Activated naive CD8-positive, alpha-beta T cell treated with anti-CD3 and anti-CD28 coated beads, Interleukin-2, amount 50 U/mL, for 24 hours (primary cell): ENCODE data around the gene GPR17.
A peak's percentile ranks its signal among the peaks of the same experiment; 100 is the strongest.

Experiments
- ATAC-seq: fragments of 150-1000 bp; cut with Tn5 transposase; one replicate; pipeline ENCODE4 v1.10.0; 2021
- DNase-seq: peaks from one replicate; pipeline ENCODE4 v3.0.0; 2021
- H3K27ac Mint-ChIP-seq: one replicate; pipeline ENCODE4 v1.8.0; 2021; ENCODE audit warnings: mild to moderate bottlenecking, mixed read lengths
- H3K27me3 Mint-ChIP-seq: one replicate; pipeline ENCODE4 v1.8.0; 2021; ENCODE audit warnings: mixed read lengths
- H3K36me3 Mint-ChIP-seq: one replicate; pipeline ENCODE4 v1.8.0; 2021; ENCODE audit warnings: low read depth, mixed read lengths
- H3K4me1 Mint-ChIP-seq: one replicate; pipeline ENCODE4 v1.8.0; 2021; ENCODE audit warnings: mixed read lengths
- H3K4me3 Mint-ChIP-seq: one replicate; pipeline ENCODE4 v1.8.0; 2021; ENCODE audit warnings: mild to moderate bottlenecking, moderate library complexity, mixed read lengths
- H3K9me3 Mint-ChIP-seq: one replicate; pipeline ENCODE4 v1.8.0; 2021; ENCODE audit warnings: mixed read lengths

GPR17 gene

DNA sequence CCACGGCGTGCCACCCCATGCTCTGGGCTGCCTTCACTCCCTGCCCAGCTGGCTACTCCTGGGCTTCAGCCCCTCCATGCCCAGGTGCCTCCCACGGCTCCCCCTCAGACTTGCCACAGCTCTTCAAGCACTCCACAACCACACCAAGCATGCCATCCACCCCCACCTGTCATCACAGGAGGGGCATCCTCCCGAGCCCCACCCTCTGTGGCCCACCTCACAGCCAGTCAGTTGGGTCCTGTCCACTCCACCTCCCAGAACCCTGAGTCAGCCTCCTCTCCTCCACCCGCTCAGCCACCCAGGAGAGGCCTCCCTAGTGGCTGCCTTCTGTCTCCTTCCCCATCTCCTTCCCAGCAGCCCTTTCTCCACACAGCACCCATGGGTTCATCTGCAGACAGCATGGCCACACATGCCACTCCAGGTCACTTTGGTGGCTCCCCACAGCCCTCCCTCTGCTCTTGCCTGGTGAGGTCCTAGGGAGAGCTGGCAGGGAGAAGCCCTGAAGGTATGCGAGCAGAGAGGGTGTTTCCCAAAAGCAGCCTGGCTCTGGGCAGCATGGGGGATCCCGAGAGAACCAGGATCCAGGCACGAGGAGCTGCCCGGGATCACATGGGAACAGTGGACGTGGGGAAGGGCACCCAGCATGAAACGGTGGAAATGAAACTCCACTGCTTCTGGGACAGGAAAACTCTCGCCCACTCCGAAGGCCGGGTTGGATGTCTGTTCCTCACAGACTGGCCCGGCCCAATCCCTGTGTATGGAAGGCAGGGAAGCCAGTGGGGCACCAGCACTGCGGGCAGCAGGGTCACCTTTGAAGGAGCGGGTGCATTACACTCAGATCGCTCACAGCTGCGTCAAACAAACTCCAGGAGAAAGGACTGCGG, 26.6 kb downstream of the GPR17 start:
- H3K27me3 Mint-ChIP-seq: peaks cover 50% of the 10 kb centered on the region
- ATAC-seq: no peak
- DNase-seq: no peak

DNA sequence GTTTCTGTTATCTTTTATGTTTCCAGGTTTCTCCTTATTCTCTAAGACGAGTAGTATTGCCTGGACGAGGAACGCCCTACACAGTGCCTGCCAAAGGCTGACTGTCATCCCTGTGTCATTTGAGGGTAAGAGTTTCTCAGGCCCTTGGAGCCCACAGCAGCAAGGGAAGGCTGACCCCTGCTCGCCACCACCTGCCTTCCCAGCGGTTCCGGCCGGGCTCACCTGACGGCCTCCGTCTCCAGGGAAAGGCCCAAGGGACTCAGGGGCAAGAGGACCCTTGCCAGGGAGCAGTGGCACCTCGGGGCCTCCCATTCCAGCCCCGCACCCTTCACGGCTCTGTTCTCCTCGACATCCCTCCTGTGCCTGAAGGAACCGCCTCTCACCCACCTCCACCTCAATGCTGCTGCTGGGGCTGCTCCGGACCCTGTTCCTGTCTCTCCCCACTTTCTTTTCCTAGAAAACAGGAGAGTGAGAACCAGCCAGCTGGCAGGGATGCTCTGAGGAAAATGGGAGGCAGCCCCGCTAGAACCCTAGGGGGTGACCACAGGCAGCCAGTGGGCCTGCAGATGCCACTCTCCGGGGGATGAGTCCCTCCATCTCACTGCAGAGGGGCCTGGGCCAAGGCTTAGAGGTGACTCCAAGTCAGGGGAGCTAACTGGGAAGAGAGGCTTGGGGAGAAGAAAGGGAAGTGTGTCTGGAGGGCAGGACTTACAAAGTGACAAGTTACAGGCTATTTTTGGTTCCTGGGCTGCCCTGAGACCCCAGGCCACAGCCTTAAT, 27.5 kb downstream of the GPR17 start:
- Mint-ChIP-seq H3K4me1 (peaks cover 10% of the 10 kb centered on the region), H3K27me3 (peaks cover 51% of the 10 kb centered on the region)
- no peak for ATAC-seq

More for the DNA sequence above, 26.6 kb downstream of the GPR17 start:
- no peak overlapping the region for H3K27ac Mint-ChIP-seq
- no peaks in the 10 kb centered on the region for H3K36me3 Mint-ChIP-seq
- no peak overlapping the region for H3K4me3 Mint-ChIP-seq
- H3K9me3 Mint-ChIP-seq: no peaks in the 10 kb centered on the region
- H3K4me1 Mint-ChIP-seq: peaks cover 10% of the 10 kb centered on the region

DNA sequence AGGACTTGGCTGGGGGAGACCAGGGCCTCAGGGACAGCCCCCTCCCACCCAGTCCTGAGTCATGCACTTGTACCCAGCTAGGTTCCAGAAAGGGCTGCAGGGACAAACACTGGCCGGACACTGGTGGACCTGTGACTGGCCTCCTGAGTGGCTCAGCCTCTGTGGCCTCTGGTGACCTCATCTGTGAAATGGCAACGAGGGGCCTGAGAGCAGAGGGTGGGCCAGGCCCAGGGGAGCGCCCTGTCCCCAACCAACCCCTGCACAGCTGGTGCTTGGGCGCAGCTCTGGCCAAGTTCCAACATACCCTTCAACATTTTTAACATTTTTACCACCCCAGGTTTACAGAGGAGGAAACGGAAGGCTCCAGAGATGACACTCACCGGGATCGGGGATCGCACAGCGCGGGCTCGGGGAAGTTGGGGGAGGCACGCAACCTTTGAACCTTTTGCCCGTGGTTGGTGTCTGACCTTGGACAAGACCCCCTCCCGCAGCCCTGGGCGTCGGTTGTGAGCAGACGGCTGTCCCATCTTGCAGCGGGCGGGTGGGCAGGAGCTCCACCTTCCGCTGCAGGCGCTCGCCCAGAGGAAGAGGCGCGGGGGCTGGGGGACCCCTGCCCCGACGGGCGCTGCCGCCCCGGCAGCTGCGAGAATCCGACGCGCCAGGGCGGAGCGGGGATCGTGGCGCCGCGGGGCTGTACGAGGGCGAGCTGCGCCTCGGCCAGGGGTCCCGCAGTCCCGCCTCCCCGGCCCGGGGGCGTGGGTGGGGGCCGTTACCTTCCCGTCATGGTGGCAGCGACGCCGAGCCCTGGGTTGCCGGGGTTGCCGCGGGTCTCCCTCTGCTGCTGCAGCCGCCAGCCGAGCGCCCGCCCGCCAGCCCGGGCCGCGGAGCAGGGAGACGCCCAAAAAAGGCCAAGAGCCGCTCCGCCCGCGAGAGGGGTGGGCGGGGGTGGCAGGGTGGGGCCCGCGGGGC, 28.6 kb downstream of the GPR17 start:
- H3K4me3 Mint-ChIP-seq: peak overlapping the region; percentile 70
- H3K27ac Mint-ChIP-seq: no peak overlapping the region
- no peaks in the 10 kb centered on the region for H3K36me3 Mint-ChIP-seq
- peaks cover 49% of the 10 kb centered on the region for H3K27me3 Mint-ChIP-seq
- ATAC-seq (peak; percentile 17), DNase-seq (peak; percentile 18)
- no peaks in the 10 kb centered on the region for H3K9me3 Mint-ChIP-seq
- H3K4me1 Mint-ChIP-seq: peaks cover 10% of the 10 kb centered on the region

More for the DNA sequence above, 27.5 kb downstream of the GPR17 start:
- no peak overlapping the region for H3K27ac Mint-ChIP-seq
- H3K36me3 Mint-ChIP-seq: no peaks in the 10 kb centered on the region
- peak overlapping the region; percentile 8 for H3K4me3 Mint-ChIP-seq
- DNase-seq: no peak
- H3K9me3 Mint-ChIP-seq: no peaks in the 10 kb centered on the region

DNA sequence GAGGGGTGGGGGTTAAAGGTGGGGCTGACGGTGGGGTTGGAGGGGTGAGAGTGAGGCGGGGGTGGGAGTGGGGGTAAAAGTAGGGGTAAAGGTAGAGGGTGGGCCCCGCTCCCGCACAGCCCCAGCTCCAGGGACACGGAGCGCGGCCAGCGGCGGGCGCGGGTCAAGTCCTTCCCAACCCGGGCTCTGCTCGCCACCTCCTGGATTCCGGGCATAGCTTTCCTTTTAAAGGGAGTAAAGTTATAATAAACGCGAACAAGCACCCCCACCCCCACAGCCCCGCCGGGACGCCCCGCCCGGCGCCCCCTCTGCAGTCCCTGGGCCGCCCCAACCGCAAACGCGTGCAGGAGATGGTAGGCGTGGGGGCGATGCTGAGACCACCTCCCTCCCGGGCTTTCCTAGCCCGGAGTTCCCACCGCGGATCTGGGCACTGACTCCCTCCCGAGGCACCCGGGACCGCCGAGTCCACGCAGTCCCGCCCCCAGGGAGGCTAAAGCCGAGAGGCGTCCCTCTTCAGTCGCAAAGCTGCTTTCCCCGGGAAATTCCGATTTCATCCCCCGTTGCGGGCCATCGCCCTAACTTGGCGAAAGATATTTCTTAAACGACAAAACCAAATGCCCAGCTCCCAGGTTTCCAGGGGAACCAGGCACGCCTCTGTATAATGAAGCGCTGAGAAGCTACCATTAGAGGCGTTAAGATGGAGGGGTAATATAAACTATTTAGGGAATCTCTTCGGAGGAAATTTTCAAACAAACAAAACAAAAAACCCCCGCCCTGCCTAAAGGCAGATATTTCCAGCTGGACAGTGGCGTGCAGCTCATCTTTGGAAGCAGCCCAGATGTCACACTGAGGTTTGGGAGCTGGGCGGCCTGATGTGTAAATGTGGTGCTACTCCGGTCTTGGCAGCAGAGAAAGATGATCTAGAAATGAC, 29.6 kb downstream of the GPR17 start, which contains the start of gene LIMS2:
Gene LIMS2 (minus strand): TSS at position 200 of the 931 bp plus-strand sequence. CDS start 506 bp downstream, outside the sequence.
- Mint-ChIP-seq H3K36me3 (no peaks in the 10 kb centered on the region), H3K9me3 (no peaks in the 10 kb centered on the region), H3K27me3 (peaks cover 40% of the 10 kb centered on the region), H3K4me3 (peak within 1 kb of the TSS; percentile 70), H3K4me1 (peaks cover 10% of the 10 kb centered on the region), H3K27ac (no peak within 1 kb of the TSS)
- ATAC-seq (no peak), DNase-seq (no peak)

DNA sequence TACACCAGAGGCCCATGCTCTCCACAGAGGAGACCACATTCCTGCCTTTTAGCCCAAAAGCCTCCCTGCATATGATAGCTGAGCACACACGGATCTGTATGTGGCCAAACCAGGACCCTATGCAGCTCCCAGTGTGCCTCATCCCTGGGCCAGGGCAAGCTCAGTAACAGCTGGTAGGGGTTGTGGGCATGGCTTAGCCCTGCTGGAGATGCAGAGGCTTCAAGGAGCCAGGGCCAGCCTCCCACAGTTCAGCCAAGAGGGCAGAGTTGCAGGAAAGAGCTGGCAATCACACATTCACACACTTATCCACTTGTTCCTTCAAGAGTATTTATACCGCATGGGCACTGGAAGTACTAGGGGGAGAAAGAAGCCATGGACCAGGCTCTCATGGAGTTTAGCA, 31.0 kb downstream of the GPR17 start:
- peaks cover 38% of the 10 kb centered on the region for H3K27me3 Mint-ChIP-seq
- no peak overlapping the region for H3K4me3 Mint-ChIP-seq
- no peaks in the 10 kb centered on the region for H3K9me3 Mint-ChIP-seq
- no peak overlapping the region for H3K27ac Mint-ChIP-seq
- no peak for DNase-seq
- H3K4me1 Mint-ChIP-seq: peaks cover 10% of the 10 kb centered on the region
- ATAC-seq: no peak
- H3K36me3 Mint-ChIP-seq: no peaks in the 10 kb centered on the region

DNA sequence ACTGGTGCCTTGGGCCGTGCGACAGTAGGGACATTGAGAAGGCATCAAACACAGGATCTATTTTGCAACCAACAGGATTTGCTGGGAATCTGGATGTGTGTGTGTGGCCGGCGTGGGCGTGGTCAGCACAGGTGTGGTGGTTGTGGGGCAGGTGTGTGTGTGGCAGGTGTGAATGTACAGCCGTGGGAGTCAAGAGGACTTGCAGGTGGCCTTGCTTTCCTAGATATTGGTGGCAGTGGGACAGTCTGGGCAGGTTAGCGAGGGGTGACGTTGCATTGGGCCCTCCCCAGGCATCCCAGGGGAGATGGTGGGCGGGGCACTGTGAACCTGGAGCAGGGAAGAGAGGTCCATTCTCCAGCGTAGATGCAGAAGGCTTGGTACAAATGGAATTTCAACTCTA, 32.6 kb downstream of the GPR17 start:
- peaks cover 30% of the 10 kb centered on the region for H3K27me3 Mint-ChIP-seq
- ATAC-seq (no peak), DNase-seq (no peak)
- no peak overlapping the region for H3K4me3 Mint-ChIP-seq
- H3K36me3 Mint-ChIP-seq: no peaks in the 10 kb centered on the region
- H3K9me3 Mint-ChIP-seq: no peaks in the 10 kb centered on the region
- no peak overlapping the region for H3K27ac Mint-ChIP-seq
- H3K4me1 Mint-ChIP-seq: peaks cover 10% of the 10 kb centered on the region

DNA sequence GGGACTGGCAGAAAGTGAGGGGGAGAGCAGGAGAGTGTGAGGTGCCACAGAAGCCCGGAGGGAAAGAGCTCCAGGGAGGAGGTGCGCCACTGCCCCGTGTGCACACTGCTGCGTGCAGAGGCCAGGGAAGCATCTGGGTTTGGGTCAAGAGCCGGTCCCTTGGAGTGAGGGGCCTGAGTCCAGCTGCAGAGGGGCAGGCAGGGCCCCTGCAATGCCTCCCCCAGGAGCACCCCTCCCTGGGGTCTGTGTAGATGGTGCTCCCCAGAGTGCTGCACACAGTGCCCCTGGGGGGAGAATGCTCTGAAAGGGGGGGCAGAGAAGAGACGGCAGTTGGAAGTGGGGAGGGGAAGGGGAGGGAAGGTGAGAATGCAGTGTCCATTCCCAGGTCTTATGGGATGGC, 33.0 kb downstream of the GPR17 start:
- Mint-ChIP-seq H3K9me3 (no peaks in the 10 kb centered on the region), H3K36me3 (no peaks in the 10 kb centered on the region), H3K27me3 (peaks cover 26% of the 10 kb centered on the region), H3K27ac (no peak overlapping the region), H3K4me1 (peaks cover 10% of the 10 kb centered on the region), H3K4me3 (no peak overlapping the region)
- ATAC-seq (no peak), DNase-seq (no peak)

DNA sequence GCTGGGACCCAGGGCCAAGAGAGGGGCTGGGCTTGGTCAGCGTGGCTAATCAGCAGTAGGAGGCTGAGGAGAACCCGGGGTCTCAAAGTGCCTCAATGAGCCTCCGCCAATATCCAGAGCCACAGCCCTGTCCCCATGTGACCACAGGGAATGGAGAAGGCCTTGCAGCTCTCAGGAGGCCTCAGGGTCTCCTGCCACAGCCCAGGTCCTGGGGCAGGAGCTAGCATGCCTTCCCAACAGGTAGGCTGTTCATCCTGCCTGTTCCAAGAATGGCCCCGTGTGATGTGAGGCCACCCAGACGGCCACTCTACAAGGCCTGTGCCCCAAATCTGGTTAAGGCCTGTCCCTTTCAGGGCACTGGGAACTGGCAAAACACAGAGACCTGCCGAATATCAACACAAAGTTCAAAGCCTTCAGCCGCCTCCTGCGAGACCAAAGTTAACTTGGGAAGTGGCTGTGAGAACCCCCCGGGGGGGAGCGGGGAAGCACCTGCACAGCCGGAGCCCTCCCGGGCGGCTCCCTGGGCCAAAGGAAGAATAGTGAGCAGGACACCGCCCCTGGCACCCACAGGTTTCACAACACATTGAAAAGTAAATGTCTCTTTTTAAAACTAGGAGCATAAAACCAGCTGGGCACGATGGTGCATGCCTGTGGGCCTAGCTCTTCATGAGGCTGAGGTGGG, 33.9 kb downstream of the GPR17 start:
- Mint-ChIP-seq H3K4me3 (no peak overlapping the region), H3K4me1 (peaks cover 5% of the 10 kb centered on the region), H3K27me3 (peaks cover 21% of the 10 kb centered on the region), H3K27ac (no peak overlapping the region), H3K9me3 (no peaks in the 10 kb centered on the region), H3K36me3 (no peaks in the 10 kb centered on the region)
- DNase-seq: no peak
- no peak for ATAC-seq

DNA sequence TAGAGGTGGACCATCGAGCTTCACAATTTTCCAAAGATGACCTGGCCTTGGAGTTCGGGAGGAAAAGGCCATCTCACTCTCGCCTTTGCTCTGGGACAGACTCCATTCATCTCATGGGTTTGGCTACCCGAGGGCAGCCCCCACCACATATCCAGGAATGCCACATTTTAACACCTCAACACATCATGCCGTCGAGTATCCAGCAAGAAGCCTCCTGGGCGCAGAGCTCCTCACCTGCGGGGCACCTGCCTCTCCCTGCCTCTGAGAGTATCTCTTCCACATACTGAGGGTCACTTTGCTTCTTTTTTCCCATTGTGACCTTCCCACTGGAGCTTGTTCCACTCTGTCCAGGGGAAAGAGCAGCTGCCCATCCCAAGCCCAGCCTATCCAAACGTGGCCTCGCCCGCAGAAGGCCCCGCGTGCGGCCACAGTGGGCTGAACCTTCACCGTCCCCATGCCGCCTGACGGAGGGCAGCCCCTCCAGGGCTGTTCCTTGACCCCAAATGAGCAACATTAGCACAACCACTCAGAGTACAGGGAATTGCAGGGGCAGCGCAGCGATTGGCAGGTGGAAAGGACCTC, 34.8 kb downstream of the GPR17 start:
- no peaks in the 10 kb centered on the region for H3K9me3 Mint-ChIP-seq
- no peaks in the 10 kb centered on the region for H3K36me3 Mint-ChIP-seq
- no peak for ATAC-seq
- no peak overlapping the region for H3K27ac Mint-ChIP-seq
- H3K4me3 Mint-ChIP-seq: no peak overlapping the region
- H3K27me3 Mint-ChIP-seq: peaks cover 18% of the 10 kb centered on the region
- H3K4me1 Mint-ChIP-seq: peaks cover 3% of the 10 kb centered on the region
- no peak for DNase-seq

DNA sequence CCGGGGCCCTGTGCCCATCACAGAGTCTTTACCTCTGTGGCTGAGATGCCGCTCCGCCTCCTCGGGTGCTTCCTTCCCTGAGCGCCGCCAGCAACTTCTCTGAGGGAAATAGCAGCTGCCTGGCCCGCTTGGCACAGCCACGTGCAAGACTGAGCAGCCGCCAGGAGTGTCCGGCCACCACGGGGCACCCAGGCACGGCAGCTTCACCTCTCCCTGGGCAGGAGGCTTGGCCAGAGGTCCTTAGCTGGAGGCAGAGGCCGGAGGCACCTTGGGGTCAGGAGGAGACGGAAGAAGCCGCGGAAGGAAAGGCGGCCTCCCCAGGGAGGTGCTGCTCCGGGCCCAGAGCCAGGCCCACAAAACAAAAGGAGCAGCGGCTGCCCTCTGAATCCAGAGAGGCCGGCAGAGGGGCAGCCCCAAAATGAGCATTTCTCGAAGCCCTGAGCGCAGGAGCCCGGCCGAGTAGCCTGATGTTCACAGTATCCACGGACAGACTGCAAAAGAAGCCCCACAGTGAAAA, 35.4 kb downstream of the GPR17 start:
- no peak overlapping the region for H3K27ac Mint-ChIP-seq
- DNase-seq: no peak
- no peak for ATAC-seq
- peaks cover 14% of the 10 kb centered on the region for H3K27me3 Mint-ChIP-seq
- no peaks in the 10 kb centered on the region for H3K36me3 Mint-ChIP-seq
- H3K4me1 Mint-ChIP-seq: no peaks in the 10 kb centered on the region
- no peaks in the 10 kb centered on the region for H3K9me3 Mint-ChIP-seq
- no peak overlapping the region for H3K4me3 Mint-ChIP-seq

DNA sequence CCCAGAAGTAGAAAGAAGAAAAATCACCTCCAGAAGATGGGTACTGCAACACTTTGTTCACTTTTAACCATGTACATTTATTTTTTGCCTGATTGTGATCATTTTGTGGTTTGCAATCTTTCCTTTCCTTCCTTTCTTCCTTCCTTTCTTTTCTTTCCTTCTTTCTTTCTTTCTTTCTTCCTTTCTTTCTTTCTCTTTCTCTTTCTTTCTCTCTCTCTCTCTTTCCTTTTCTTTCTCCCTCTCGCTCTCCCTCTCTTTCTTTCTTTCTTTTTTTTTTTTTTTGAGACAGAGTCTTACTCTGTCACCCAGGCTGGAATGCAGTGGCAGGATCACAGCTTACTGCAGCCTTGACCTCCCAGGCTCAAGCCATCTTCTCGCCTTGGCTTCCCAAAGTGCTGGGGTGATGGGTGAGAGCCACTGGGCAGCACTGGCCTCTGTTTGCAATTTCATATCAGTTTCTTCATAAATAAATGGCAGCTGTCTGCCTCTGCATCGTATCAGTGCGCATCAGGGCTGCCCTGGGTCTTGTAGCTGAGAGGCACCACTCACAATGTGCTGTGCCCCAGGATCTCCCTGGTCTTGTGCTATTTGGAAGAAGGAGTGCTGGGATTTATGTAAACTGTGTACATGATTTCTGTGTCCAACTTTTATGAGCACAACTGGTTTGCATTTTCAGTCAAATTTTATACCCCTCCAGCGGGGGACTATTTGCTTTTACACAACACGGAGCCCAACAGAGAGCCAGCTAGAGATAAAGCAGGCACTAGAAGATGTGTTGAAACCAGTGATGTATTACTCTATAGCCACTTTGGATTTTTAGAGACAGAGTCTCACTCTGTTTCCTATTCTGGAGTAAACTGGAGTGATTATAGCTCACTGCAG, 36.3 kb downstream of the GPR17 start:
- Mint-ChIP-seq H3K9me3 (no peaks in the 10 kb centered on the region), H3K27ac (no peak overlapping the region), H3K36me3 (no peaks in the 10 kb centered on the region), H3K4me3 (no peak overlapping the region), H3K4me1 (no peaks in the 10 kb centered on the region), H3K27me3 (peaks cover 9% of the 10 kb centered on the region)
- no peak for ATAC-seq
- DNase-seq: no peak

DNA sequence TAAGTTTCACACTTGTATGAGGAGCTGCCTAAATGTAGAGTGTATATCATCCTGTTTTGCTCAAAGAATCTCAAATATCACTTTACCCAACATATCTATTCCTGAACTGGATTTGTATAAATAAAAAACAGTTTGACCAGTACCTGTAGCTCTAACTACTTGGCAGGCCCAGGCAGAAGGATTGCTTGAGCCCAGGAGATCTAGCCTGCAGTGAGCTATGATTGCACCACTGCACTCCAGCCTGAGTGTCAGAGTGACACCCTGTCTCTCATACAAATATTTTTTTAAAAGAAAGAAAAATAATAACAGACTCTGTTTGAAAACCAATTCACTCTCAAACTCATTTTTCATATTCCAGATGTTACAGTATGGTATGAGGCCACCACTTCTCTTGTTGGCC, 37.1 kb downstream of the GPR17 start:
- Mint-ChIP-seq H3K9me3 (peaks cover 3% of the 10 kb centered on the region), H3K27ac (no peak overlapping the region), H3K4me1 (no peaks in the 10 kb centered on the region), H3K4me3 (no peak overlapping the region), H3K27me3 (peaks cover 8% of the 10 kb centered on the region), H3K36me3 (no peaks in the 10 kb centered on the region)
- no peak for ATAC-seq
- no peak for DNase-seq
